SU-DHL-6 (cell line): ENCODE data around the gene PTPRG.

Source experiments
- EZH2phosphoT487 ChIP-seq: fragments of 200-600 bp; sonication (generic), shearing (Covaris generic); conservative IDR thresholded peaks from 2 replicates; pipeline ENCODE4 v1.6.1; 2018; ENCODE audit warnings: mild to moderate bottlenecking, antibody characterized with exemption, low read length, moderate library complexity, mixed read lengths
- TF ChIP-seq, protein P1 (sequence below): fragments of 200-600 bp; sonication (generic); IDR thresholded peaks from one replicate; pipeline ENCODE4 v1.5.1; 2017; ENCODE audit warnings: antibody characterized with exemption, mild to moderate bottlenecking, low read length, moderate library complexity; ENCODE audit not compliant: insufficient read depth, poor library complexity, severe bottlenecking

DNA sequence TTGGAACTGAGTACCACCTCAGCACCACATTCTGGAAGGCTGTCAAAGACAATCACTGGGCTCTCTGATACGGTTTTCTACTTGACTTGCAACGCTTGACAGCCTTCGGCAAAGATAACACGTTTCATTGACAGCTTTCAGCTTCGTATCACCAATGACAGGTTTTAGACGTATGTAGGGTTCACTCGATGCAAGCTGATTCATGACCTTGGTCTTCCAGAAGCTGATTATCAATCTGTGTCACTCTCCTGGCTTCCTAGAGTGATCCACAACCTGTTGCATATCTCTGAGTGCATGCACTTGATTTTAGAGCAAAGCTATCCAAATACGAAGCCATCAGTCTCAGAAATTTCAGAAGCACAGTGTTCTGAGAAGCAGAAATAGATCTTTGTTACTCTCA lies 430.3 kb downstream of the PTPRG start:
- TF ChIP-seq, protein P1, sequence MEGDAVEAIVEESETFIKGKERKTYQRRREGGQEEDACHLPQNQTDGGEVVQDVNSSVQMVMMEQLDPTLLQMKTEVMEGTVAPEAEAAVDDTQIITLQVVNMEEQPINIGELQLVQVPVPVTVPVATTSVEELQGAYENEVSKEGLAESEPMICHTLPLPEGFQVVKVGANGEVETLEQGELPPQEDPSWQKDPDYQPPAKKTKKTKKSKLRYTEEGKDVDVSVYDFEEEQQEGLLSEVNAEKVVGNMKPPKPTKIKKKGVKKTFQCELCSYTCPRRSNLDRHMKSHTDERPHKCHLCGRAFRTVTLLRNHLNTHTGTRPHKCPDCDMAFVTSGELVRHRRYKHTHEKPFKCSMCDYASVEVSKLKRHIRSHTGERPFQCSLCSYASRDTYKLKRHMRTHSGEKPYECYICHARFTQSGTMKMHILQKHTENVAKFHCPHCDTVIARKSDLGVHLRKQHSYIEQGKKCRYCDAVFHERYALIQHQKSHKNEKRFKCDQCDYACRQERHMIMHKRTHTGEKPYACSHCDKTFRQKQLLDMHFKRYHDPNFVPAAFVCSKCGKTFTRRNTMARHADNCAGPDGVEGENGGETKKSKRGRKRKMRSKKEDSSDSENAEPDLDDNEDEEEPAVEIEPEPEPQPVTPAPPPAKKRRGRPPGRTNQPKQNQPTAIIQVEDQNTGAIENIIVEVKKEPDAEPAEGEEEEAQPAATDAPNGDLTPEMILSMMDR, result no peak
- no peak for TF ChIP-seq EZH2phosphoT487
